Retinal pigment epithelial cell (primary cell): ENCODE data around the gene APOBEC3F.
"Not testable (repeated sequence)": the region's sequence is repeated elsewhere in the genome, so short reads cannot be mapped to it uniquely, and the experiment has no call there.

Experiments
- DNase-seq: peaks from one replicate; pipeline ENCODE4 v3.0.0-alpha.2; 2010; ENCODE audit warnings: low read depth
- H3K4me3 ChIP-seq: 2 replicates; pipeline ENCODE4 v1.5.1; 2011; ENCODE audit warnings: mild to moderate bottlenecking, low read length, control low read depth, moderate library complexity
- CTCF ChIP-seq: conservative IDR thresholded peaks from 2 replicates; pipeline ENCODE4 v1.5.1; 2011; ENCODE audit warnings: low read depth, low read length, control low read depth, inconsistent platforms

The APOBEC3F gene

GRCh38 chr22:39055658-39056057 is 15.0 kb downstream of the APOBEC3F start:
- no peak for TF ChIP-seq CTCF
- no peak for DNase-seq
- no peak overlapping the region for H3K4me3 ChIP-seq

- not testable (repeated sequence) for H3K4me3 ChIP-seq, DNase-seq
Measured at GRCh38 chr22:39061290-39061689, 20.6 kb downstream of the APOBEC3F start.

GRCh38 chr22:39061951-39062350 is 21.3 kb downstream of the APOBEC3F start:
- H3K4me3 ChIP-seq, DNase-seq: not testable (repeated sequence)

GRCh38 chr22:39063904-39064303 is 23.2 kb downstream of the APOBEC3F start:
- not testable (repeated sequence) for H3K4me3 ChIP-seq, DNase-seq

- DNase-seq, H3K4me3 ChIP-seq: not testable (repeated sequence)
Measured at GRCh38 chr22:39066442-39067276, 26.0 kb downstream of the APOBEC3F start.

- DNase-seq, result no peak
- TF ChIP-seq CTCF, result peak; percentile 11
- H3K4me3 ChIP-seq, result no peak overlapping the region
Measured at GRCh38 chr22:39068033-39068785, 27.5 kb downstream of the APOBEC3F start.

- no peak for TF ChIP-seq CTCF
- H3K4me3 ChIP-seq, result no peak overlapping the region
- DNase-seq, result no peak
Measured at GRCh38 chr22:39070186-39070585, 29.5 kb downstream of the APOBEC3F start.

GRCh38 chr22:39072581-39072981 is 31.9 kb downstream of the APOBEC3F start:
- not testable (repeated sequence) for H3K4me3 ChIP-seq, DNase-seq

GRCh38 chr22:39073981-39074380 is 33.3 kb downstream of the APOBEC3F start:
- DNase-seq, result no peak
- TF ChIP-seq CTCF, result no peak
- H3K4me3 ChIP-seq, result no peak overlapping the region

GRCh38 chr22:39076155-39077025 is 35.7 kb downstream of the APOBEC3F start:
- DNase-seq, H3K4me3 ChIP-seq: not testable (repeated sequence)

- H3K4me3 ChIP-seq, DNase-seq: not testable (repeated sequence)
Measured at GRCh38 chr22:39077026-39077840, 36.6 kb downstream of the APOBEC3F start, which contains the start of gene APOBEC3G. TSS of gene APOBEC3G (plus strand) at chr22:39077275. CDS start at chr22:39077362, 87 bp downstream.

GRCh38 chr22:39077912-39078311 is 37.2 kb downstream of the APOBEC3F start:
- H3K4me3 ChIP-seq, DNase-seq: not testable (repeated sequence)
